Measurements from ENCODE around the gene ICAM1.

- no peak for TF ChIP-seq POLR2AphosphoS5 (IDR thresholded peaks at IDR 0.05; ENCODE audit: low read depth, low read length)
- no peak for TF ChIP-seq CHD2 (IDR thresholded peaks at IDR 0.05; ENCODE audit: low read length, partially characterized antibody)
- TF ChIP-seq RAD21 (IDR thresholded peaks at IDR 0.05; ENCODE audit: low read length) = no peak
- TF ChIP-seq CTCF (IDR thresholded peaks at IDR 0.05) = no peak
- TF ChIP-seq IRF3 (IDR thresholded peaks at IDR 0.05; ENCODE audit: low read depth, low read length) = no peak
Observed at GRCh38 chr19:10255358-10255757, 15.6 kb upstream of the ICAM1 start.
